ENCODE results near the gene SPTLC3. TPM values are rescaled to one million over a fixed set of nuclear protein-coding genes. Genes with fewer than 3 reads are reported as not detected.
A peak's percentile ranks its signal among the peaks of the same experiment; 100 is the strongest.

Gene SPTLC3
- total RNA-seq, 1 donor from 2014 or later, result 10.6 TPM

DNA sequence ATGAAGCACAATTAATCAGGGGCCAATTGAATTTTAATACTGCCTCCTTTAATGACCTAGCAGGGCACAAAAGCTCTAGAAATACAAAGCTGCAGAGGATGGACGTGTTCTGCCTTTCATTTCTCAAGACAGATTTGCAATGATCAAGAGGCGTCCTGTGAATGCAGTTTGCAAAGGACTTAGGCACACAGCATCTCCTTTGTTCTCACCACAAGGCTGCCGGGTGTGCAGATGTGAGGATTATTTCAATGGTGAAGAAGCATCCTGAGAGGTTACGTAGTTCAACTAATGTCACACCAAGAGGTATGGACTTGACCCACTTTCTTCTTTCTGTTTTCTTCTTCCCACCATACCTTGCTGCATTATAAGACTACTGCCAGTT is 42.9 kb upstream of the SPTLC3 start:
- TF ChIP-seq, protein P1, sequence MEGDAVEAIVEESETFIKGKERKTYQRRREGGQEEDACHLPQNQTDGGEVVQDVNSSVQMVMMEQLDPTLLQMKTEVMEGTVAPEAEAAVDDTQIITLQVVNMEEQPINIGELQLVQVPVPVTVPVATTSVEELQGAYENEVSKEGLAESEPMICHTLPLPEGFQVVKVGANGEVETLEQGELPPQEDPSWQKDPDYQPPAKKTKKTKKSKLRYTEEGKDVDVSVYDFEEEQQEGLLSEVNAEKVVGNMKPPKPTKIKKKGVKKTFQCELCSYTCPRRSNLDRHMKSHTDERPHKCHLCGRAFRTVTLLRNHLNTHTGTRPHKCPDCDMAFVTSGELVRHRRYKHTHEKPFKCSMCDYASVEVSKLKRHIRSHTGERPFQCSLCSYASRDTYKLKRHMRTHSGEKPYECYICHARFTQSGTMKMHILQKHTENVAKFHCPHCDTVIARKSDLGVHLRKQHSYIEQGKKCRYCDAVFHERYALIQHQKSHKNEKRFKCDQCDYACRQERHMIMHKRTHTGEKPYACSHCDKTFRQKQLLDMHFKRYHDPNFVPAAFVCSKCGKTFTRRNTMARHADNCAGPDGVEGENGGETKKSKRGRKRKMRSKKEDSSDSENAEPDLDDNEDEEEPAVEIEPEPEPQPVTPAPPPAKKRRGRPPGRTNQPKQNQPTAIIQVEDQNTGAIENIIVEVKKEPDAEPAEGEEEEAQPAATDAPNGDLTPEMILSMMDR (conservative IDR thresholded peaks at IDR 0.05), result no peak
- Mint-ChIP-seq H3K9me3 (no peaks in the 10 kb centered on the region), H3K27ac (no peak overlapping the region), H3K36me3 (no peaks in the 10 kb centered on the region), H3K4me3 (no peak overlapping the region), H3K4me1 (ENCODE audit: unreplicated experiment) (peaks cover 12% of the 10 kb centered on the region), H3K27me3 (no peaks in the 10 kb centered on the region)
- DNase-seq (ENCODE audit: extremely low spot score, unreplicated experiment), result no peak

DNA sequence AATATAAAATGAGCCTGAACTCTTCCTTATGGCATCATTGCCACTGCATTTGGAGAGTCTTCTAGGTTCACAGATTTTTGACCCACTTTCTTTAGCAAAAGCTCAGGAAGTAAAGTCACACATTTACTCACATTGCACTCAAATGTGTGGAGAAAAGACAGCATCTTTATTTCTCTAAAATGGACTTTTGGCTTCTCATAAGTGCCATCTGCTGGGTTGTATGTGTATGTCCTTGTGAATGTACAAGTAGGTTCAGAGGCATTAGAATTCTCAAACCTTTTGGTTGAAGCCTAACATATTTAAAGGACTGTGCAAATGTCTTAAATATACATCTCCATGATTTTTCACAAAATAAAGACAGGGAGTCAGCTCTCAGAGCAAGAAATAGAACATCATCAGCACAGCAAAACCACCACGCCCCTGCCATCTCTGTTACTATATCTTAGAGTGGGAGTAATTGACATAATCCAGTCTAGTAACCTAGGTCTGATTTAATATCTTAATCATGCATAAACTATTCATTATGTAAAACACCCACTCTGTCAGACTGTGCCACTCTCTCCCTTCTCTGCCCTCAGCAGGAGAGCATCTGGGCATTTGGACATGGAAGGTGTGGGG is 42.2 kb upstream of the SPTLC3 start:
- Mint-ChIP-seq H3K4me3 (no peak overlapping the region), H3K27me3 (no peaks in the 10 kb centered on the region), H3K36me3 (no peaks in the 10 kb centered on the region), H3K27ac (no peak overlapping the region), H3K4me1 (ENCODE audit: unreplicated experiment) (peaks cover 12% of the 10 kb centered on the region), H3K9me3 (no peaks in the 10 kb centered on the region)
- TF ChIP-seq, protein P1 (conservative IDR thresholded peaks at IDR 0.05), result peak; percentile 67
- DNase-seq (ENCODE audit: extremely low spot score, unreplicated experiment), result no peak

DNA sequence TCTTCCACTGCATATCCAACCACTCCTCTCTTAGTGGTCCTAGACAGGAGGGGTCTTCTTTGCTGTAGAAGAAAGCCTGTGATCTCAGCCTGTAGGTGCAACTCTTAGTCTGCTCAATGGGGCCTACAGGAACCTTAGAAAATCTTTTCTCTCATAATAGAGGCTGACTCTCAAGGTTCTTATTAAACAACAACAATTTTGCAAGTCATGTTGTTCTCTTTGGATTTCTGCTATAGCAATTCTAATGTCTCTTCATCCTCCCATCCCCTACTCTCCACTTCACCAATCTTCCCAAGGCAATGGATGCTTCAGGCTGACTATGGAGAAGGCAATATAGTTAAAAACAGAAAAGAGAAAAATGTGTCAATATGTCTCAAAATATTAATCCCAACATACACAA is 40.8 kb upstream of the SPTLC3 start:
- H3K27ac Mint-ChIP-seq, result no peak overlapping the region
- H3K9me3 Mint-ChIP-seq, result no peaks in the 10 kb centered on the region
- no peaks in the 10 kb centered on the region for H3K27me3 Mint-ChIP-seq

DNA sequence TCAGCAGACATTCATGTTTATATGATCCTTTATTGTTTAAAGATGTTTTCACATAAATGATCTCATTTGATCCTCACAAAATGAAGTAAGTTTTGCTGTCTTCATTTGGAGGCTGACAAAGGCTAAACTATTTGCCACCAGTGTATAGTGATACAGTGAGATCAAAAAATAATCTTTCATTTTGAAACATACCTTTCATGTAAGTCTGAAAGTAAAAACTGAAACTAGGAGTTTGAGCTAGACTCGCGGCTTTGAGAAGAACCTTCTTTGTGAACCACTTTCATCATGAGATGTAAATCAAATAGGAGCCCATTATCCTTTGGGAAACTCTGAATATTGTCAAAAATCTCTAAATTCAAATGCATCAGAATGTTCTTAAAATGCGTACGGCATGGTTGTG is 40.3 kb upstream of the SPTLC3 start:
- Mint-ChIP-seq H3K27me3 (no peaks in the 10 kb centered on the region), H3K9me3 (no peaks in the 10 kb centered on the region), H3K27ac (no peak overlapping the region), H3K4me1 (ENCODE audit: unreplicated experiment) (peaks cover 6% of the 10 kb centered on the region), H3K4me3 (no peak overlapping the region), H3K36me3 (no peaks in the 10 kb centered on the region)
- TF ChIP-seq, protein P1 (conservative IDR thresholded peaks at IDR 0.05), result no peak
- no peak for DNase-seq (ENCODE audit: extremely low spot score, unreplicated experiment)

More for the DNA sequence above, 40.8 kb upstream of the SPTLC3 start:
- Mint-ChIP-seq H3K36me3 (no peaks in the 10 kb centered on the region), H3K4me1 (ENCODE audit: unreplicated experiment) (peaks cover 11% of the 10 kb centered on the region), H3K4me3 (no peak overlapping the region)
- no peak for DNase-seq (ENCODE audit: extremely low spot score, unreplicated experiment)
- TF ChIP-seq, protein P1 (conservative IDR thresholded peaks at IDR 0.05), result no peak

DNA sequence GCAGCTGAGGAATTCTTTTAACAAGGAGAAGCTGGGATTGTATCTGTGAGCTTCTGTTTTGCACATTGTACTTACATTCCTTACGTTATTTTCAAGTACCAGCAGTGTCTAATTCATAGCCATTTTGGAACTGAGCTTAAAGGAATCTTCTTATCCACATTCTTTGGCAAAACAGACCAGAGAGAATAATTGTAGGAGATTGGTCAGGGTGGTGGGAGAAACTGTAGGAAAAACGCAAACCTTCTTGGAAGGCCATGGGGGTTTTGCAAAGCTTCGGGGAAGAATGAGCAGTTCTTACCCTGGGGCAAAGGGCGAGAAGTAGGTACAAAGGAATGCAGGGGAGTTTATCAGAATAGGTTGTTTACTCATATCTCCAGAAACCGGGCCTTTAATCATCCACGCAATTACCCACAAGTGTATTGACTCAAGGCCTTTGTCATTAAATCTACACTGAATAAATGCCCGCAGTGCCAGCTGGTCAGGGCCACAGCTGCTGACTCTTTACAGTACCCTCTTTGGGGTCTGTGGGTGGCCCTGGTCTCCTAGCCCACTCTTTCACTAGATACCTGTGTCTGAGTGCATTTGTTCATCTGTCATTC is 39.6 kb upstream of the SPTLC3 start:
- Mint-ChIP-seq H3K9me3 (no peaks in the 10 kb centered on the region), H3K4me3 (no peak overlapping the region), H3K27ac (no peak overlapping the region), H3K27me3 (no peaks in the 10 kb centered on the region), H3K36me3 (no peaks in the 10 kb centered on the region), H3K4me1 (ENCODE audit: unreplicated experiment) (peaks cover under 1% of the 10 kb centered on the region)
- TF ChIP-seq, protein P1 (conservative IDR thresholded peaks at IDR 0.05), result no peak
- no peak for DNase-seq (ENCODE audit: extremely low spot score, unreplicated experiment)
